Tibial artery (tissue), 4 donors: ENCODE measurements around the gene DHTKD1.

ENCODE experiments used
- DNase-seq, 2 donors: peaks; one replicate each; pipeline ENCODE4 v3.0.0-alpha.2; 2019
- H3K27ac ChIP-seq, 2 donors: fragments of 200-600 bp; sonication (generic) in 1 of 2; 1 replicate in 1 of 2; 2 replicates in 1 of 2; pipeline ENCODE4 v1.5.1; 2018 to 2019; ENCODE audit warnings: mild to moderate bottlenecking in 1 of 2
- H3K27me3 ChIP-seq, 2 donors: fragments of 200-600 bp; sonication (generic) in 1 of 2; one replicate each; pipeline versions ENCODE4 v1.5.1 to v1.6.0; 2016 to 2019
- H3K36me3 ChIP-seq, 3 donors: fragments of 200-600 bp; sonication (generic) in 2 of 3; one replicate each; pipeline ENCODE4 v1.5.1; 2016 to 2019; ENCODE audit warnings: mild to moderate bottlenecking in 2 of 3
- H3K4me1 ChIP-seq, 4 donors: fragments of 200-600 bp; sonication (generic) in 2 of 4; 1 replicate in 3 of 4; 2 replicates in 1 of 4; pipeline ENCODE4 v1.5.1; 2016 to 2019
- H3K4me3 ChIP-seq, 2 donors: fragments of 200-600 bp; sonication (generic) in 1 of 2; 1 replicate in 1 of 2; 2 replicates in 1 of 2; pipeline ENCODE4 v1.5.1; 2018 to 2019; ENCODE audit warnings: mild to moderate bottlenecking in 2 of 2
- H3K9me3 ChIP-seq, 3 donors: fragments of 200-600 bp; sonication (generic) in 1 of 3; one replicate each; pipeline ENCODE4 v1.5.1; 2016 to 2019
- CTCF ChIP-seq, 2 experiments: fragments of 200-600 bp in 1 of 2; fragments of 450-650 bp in 1 of 2; IDR thresholded peaks; one replicate each; pipeline ENCODE4 v1.5.1; 2017 to 2019; ENCODE audit warnings: antibody characterized with exemption in 2 of 2, mild to moderate bottlenecking in 1 of 2, moderate library complexity in 1 of 2
- intact Hi-C: fragments of 100-400 bp; cut with DNase I; formaldehyde crosslinking; loops from one replicate; pipeline ENCODE4 v1.15.0; 2023; ENCODE audit warnings: low total_unique reads

Gene DHTKD1

DNA sequence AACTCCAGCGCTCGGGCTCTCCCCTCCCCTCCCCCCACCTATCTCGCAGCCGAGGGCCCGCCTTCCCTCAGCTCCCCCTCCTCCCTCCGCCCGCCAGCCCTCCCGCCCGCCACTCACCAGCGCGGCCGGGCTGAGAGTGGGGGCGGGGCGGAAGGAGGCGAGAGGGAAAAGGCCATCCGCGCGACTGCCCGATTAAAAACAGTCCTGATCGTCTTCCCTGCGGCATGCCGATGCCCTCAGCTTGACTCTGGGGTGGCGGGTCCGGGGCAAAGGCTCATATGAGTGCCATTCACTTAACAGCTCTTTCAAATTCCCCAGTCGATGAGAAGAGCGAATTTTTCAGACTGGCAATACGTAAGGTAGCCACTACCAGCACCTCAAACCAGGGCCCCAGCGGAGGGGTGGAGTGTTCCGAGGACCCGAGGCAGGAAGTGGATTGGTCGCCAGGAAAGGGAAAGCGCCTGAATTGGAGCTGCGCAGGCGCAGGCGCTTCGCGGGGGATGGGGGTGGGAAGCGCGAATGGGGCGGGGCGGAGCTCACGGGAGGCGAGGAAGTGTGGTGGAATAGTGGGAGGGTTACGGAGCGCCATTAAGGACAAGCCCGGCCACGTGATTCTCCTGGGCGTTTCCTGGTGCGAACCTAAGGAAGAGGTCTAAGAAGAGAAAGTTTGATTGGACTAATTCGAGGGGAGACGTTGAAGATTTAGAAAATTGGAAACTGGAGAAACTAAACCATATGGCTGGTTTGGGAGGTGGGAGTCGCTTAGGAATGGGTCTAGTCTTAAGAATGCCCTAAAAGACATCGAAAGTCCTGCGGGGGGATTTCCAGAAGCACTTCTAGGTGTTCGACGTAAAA, 25.7 kb upstream of the DHTKD1 start, which contains the start of gene UPF2:
TSS of gene UPF2 (minus strand) at position 13 of the 855 bp plus-strand sequence. CDS start 7,386 bp downstream, outside the sequence.
- no peaks in the 10 kb centered on the region for H3K36me3 ChIP-seq
- intact Hi-C loops = loop anchor here (1.0 kb wide), 1 partner anchor 25 kb away; the partner anchor contains the start of gene DHTKD1
- TF ChIP-seq CTCF (IDR thresholded peaks at IDR 0.05) = peak in 1 of 2 experiments; percentile 36

DNA sequence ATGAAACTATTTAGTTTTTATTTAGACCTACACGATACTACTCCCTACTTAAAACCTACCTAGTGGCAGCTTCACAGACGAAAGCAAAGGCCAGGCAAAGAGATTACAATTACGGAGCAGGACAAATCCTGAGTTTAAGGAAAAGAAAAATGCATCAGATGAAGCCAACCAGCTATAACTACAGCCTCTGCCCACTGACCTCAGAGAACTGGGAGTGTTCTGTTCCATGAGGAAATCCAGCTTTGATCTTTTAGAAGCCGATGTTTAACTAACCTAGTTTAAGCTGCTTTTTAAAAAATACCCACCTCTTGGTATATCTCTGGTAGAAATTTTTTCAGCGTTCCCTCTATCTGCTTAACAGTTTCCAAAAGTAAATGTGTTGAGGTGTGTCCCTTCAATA, 23.2 kb upstream of the DHTKD1 start:
- intact Hi-C loops = no loop called here
- Histone ChIP-seq H3K36me3 (no peaks in the 10 kb centered on the region), H3K27me3 (no peaks in the 10 kb centered on the region), H3K9me3 (no peaks in the 10 kb centered on the region), H3K4me1 (peaks cover 0 to 12% (median 5%) of the 10 kb centered on the region in 4 donors), H3K4me3 (no peak overlapping the region), H3K27ac (no peak overlapping the region)
- TF ChIP-seq CTCF (IDR thresholded peaks at IDR 0.05) = no peak
- no peak for DNase-seq

More for the DNA sequence above, 25.7 kb upstream of the DHTKD1 start, which contains the start of gene UPF2:
- Histone ChIP-seq H3K4me3 (peak within 1 kb of the TSS; percentile 80 to 98), H3K4me1 (peaks cover 0 to 19% (median 5%) of the 10 kb centered on the region in 4 donors), H3K27ac (peak within 1 kb of the TSS; percentile 88 to 93), H3K27me3 (no peaks in the 10 kb centered on the region), H3K9me3 (no peaks in the 10 kb centered on the region)
- peak; percentile 99 for DNase-seq

DNA sequence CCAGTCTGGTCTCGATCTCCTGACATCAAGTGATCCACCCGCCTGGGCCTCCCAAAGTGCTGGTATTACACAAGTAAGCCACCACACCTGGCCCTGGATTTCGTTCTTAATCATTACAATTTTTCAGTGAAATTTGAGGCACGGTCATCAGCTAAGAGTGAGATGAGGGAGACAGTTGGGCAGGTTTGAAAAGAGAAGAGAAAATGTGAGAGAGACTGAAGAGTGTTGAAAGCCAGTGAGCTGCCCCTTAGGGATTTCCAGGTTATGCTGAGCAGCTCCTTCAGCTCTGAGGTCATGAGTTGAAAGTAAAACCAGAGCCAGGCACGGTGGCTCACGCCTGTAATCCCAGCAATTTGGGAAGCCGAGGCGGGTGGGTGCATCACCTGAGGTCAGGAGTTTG, 20.2 kb upstream of the DHTKD1 start:
- intact Hi-C loops = no loop called here
- Histone ChIP-seq H3K9me3 (no peaks in the 10 kb centered on the region), H3K36me3 (no peaks in the 10 kb centered on the region), H3K4me3 (no peak overlapping the region), H3K4me1 (peaks cover 0 to 4% (median 0%) of the 10 kb centered on the region in 4 donors), H3K27ac (no peak overlapping the region), H3K27me3 (no peaks in the 10 kb centered on the region)
- DNase-seq = no peak
- no peak for TF ChIP-seq CTCF (IDR thresholded peaks at IDR 0.05)

DNA sequence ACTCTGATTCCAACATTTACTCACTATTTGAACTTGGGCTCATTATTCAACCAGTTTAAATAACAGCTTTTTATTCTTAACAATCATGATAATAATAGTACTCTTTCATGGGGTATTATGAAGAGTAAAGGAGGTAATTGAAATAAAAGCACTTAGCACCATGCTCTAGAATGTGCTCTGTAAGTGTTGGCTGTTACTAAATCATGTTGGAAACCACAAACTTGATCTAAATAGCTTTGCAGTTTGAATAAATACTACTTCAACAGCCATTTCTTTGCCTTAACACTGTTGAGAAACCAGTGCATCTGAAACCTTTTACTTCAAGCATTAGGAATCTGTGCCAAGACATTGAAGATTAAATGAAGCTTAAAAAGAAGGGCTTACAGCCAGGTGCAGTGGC, 18.2 kb upstream of the DHTKD1 start:
- Histone ChIP-seq H3K36me3 (no peaks in the 10 kb centered on the region), H3K9me3 (no peaks in the 10 kb centered on the region), H3K4me3 (no peak overlapping the region), H3K27me3 (no peaks in the 10 kb centered on the region), H3K27ac (no peak overlapping the region), H3K4me1 (peaks cover 0 to 12% (median 2%) of the 10 kb centered on the region in 4 donors)
- no peak for TF ChIP-seq CTCF (IDR thresholded peaks at IDR 0.05)
- no peak for DNase-seq
- intact Hi-C loops = no loop called here

GRCh38 chr10:12051241-12051640, 17.5 kb upstream of the DHTKD1 start:
- no peak for TF ChIP-seq CTCF (IDR thresholded peaks at IDR 0.05)
- Histone ChIP-seq H3K36me3 (no peaks in the 10 kb centered on the region), H3K4me1 (peaks cover 0 to 12% (median 2%) of the 10 kb centered on the region in 4 donors), H3K27me3 (no peaks in the 10 kb centered on the region), H3K27ac (no peak overlapping the region), H3K9me3 (no peaks in the 10 kb centered on the region), H3K4me3 (no peak overlapping the region)
- no peak for DNase-seq
- intact Hi-C loops = no loop called here
